Activated CD4-positive, alpha-beta T cell treated with anti-CD3 and anti-CD28 coated beads, Interleukin-2, amount 50 U/mL, for 24 hours (primary cell): ENCODE results near the gene NSD2.
A peak's percentile ranks its signal among the peaks of the same experiment; 100 is the strongest.
"Not testable (repeated sequence)": the region's sequence is repeated elsewhere in the genome, so short reads cannot be mapped to it uniquely, and the experiment has no call there.

Experiments
- DNase-seq, 2 donors: peaks; one replicate each; pipeline ENCODE4 v3.0.0-alpha.2; 2020; ENCODE audit warnings: low read depth in 1 of 2, low spot score in 1 of 2

Gene NSD2

DNA sequence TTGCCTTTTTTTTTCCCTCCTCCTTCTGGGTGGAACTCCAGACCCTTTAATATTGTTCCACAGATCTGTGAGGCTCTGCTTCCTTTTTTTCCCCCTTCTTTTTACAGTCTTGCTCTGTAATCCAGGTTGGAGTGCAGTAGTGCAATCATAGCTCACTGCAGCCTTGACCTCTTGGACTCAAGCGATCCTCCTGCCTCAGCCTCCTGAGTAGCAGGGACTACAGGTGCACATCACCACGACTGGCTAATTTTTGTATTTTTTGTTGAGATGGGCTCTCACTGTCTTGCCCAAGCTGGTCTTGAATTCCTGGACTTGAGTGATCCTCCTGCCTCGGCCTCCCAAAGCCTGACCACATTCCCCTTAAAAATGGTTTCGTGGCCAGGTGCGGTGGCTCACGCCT is 26.8 kb downstream of the NSD2 start:
- DNase-seq, result no peak

DNA sequence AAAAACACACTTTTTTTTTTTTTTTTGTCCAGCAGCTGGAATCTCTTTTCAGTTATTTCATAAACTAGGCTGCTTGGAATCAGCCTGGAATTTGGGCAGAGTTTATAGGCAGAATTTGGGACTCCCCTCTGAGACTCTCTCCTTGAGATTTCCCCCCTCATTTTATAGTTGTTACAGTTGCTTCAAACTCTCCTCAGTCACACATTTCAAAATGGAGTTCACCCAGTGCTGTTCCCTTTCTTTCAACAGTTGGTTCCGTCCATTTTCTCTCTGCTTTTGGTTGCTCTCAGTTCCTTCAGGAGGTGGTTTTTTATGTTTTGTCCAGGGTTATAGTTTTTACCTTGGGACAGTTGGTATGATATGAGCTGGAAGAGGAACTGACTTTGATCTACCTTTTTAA is 27.5 kb downstream of the NSD2 start:
- DNase-seq, result no peak

DNA sequence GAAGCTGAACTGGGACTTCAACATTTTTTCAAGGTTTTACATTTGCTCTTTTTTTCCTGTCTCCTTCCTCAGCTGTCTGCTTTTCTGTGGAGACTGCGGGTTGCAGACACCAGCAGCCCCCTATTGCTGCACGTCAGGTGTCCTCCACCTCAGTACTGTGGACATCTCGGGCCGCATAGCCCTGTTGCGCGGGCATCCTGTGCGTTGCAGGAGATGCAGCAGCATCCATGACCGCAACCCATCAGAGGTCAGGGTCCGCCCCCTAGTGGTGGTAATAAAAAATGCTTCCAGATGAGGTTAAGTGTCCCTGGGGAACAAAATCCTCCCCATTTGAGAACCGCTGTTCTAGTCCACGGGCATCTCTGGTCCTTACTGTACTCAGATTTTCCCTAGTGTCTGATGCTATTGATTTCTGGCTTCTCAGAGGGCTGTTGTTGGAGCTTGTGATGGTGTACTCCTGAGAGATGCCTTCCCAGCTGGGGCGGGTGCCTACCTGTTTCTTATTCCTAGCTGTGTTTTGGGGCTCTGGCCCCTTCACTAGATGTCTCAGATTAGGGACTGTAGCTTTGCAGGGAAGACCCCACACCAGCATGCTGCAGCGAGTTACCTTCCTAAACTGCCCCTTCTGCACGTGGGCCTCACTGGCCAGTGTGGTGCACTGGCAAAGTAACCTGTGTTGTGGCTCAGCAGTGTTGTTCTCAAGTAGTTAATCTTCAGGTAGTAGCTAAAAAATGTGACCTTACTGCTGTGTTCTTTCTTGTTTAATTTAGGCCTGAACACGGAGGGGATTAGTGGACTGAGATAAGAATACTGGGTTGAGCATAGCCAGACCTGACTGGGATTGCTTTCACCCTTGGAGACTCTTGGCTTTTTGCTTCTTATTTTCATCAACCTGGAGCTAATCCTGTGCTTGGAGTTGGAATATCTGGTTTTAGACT is 28.2 kb downstream of the NSD2 start:
- DNase-seq, result peak; percentile 44 to 68

GRCh38 chr4:1900087-1900433 is 28.9 kb downstream of the NSD2 start:
- DNase-seq, result no peak

DNA sequence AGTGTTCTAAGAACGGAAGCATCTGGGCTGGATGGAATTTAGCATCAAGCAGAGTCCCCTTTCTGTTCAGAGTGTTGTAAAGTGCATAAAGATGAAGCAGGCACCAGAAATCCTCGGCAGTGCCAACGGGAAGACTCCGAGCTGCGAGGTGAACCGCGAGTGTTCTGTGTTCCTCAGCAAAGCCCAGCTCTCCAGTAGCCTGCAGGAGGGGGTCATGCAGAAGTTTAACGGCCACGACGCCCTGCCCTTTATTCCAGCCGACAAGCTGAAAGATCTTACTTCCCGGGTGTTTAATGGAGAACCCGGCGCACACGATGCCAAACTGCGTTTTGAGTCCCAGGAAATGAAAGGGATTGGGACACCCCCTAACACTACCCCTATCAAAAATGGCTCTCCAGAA is 29.4 kb downstream of the NSD2 start:
- no peak for DNase-seq

DNA sequence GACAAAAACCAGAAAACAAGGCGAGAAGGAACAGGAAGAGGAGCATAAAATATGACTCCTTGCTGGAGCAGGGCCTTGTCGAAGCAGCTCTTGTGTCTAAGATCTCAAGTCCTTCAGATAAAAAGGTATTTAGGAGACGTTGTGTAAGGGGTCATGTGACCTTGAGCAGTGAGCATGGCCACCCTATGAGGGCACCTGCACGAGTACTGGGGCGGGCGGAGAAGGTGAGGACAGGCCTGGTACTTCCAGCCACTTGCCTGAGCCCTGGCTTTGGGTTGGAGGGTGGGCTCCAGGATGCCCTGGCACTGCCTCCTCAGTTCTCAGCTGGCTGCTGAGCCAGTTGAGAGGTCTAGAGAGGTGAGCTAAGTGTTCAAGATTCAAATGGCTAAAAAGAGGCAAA is 29.9 kb downstream of the NSD2 start:
- no peak for DNase-seq

DNA sequence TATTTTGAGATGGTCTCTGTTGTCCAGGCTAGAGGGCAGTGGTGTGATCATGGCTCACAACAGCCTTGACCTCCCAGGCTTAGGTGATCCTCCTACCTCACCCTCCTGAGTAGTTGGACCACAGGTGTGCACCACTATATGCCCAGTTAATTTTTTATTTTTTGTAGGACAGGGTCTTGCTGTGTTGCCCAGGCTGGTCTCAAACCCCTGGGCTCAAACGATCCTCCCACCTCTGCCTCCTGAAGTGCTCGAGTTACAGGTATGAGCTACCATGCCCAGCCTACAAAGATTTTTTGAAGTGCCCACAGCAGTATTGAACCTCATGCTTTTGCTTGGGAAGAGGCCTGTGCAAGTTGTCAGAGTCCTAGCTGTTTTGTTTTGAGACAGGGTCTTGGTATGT is 31.1 kb downstream of the NSD2 start:
- DNase-seq, result no peak

GRCh38 chr4:1903035-1903434 is 31.8 kb downstream of the NSD2 start:
- no peak for DNase-seq

DNA sequence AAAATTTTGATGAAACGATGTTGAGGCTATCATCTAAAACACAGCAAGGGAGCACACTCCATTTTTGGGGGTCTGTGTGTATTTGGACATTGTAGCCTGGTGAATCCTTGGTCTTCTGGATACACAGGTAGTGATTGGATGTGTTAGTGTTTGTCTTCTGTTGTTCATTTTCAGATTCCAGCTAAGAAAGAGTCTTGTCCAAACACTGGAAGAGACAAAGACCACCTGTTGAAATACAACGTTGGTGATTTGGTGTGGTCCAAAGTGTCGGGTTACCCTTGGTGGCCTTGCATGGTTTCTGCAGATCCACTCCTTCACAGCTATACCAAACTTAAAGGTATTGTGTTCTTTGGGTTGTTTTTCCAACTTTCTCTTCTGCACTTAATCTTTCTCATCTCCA is 32.8 kb downstream of the NSD2 start:
- DNase-seq, result no peak

GRCh38 chr4:1907848-1908525 is 36.8 kb downstream of the NSD2 start:
- DNase-seq, result no peak

- DNase-seq, result not testable (repeated sequence)
Measured at GRCh38 chr4:1909696-1910095, 38.5 kb downstream of the NSD2 start.

DNA sequence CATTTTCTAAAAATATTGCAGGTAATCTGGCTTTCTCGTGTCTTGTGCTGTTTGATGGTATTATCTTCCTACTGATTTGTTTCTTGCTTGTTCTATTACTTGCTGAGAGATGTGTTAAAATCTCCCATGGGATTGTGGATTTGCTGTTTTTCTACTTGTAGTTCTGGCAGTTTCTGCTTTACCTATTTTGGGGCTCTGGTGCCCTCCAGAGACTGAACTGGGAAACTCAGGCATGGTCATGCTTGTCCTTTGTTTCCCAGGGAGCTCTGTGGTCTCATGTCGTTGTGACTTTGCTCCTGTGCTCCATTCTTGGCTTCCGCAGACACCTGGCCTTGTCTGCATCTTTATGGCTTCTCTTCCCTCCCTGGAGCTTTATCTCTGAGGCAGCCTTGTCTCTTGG is 39.5 kb downstream of the NSD2 start:
- DNase-seq, result no peak

DNA sequence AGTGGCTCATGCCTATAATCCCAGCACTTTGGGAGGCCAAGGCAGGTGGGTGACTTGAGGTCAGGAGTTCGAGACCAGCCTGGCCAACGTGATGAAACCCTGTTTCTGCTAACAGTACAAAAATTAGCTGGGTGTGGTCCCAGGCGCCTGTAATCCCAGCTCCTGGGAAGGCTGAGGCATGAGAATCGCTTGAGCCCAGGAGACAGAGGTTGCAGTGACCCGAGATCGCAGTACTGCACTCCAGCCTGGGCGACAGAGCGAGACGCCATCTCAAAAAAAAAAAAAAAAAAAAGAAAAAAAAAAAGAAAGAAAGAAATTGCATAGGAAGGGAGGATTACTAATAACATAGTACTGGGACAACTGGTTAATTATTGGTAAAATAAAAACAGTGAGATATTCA is 40.1 kb downstream of the NSD2 start:
- DNase-seq, result not testable (repeated sequence)

DNA sequence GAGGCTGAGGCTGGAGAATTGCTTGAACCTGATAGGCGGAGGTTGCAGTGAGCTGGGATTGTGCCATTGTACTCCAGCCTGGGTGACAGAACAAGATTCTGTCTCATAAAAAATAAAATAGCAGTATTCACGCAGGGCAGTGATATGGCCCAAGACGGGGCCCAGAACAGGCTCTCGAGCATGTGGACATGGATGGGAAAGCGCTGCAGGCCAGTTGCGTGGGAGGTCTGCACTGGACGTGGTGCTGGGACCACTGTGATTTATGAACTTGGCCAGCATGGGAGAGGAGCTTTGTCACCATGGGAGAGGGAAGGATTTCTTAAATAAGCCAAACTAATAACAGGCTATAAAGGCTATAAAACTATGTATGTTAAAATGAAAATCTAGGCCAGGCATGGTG is 51.6 kb downstream of the NSD2 start:
- no peak for DNase-seq

DNA sequence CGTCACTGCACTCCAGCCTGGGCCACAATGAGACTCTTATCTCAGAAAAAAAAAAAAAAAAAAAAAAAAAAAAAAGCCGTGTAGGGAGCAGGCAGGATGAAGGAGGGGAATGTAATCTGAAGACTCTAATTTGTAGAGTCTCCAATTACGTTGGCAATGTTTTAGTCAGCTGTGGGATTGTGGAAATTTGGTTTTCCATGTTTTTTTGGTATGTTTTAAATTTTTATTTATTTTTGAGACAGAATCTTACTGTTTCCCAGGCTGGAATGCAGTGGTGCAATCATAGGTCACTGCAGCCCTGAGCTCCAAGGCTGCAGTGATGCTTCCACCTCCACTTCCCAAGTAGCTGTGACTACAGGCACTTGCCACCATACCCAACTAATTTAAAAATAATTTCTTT is 56.5 kb downstream of the NSD2 start:
- no peak for DNase-seq

DNA sequence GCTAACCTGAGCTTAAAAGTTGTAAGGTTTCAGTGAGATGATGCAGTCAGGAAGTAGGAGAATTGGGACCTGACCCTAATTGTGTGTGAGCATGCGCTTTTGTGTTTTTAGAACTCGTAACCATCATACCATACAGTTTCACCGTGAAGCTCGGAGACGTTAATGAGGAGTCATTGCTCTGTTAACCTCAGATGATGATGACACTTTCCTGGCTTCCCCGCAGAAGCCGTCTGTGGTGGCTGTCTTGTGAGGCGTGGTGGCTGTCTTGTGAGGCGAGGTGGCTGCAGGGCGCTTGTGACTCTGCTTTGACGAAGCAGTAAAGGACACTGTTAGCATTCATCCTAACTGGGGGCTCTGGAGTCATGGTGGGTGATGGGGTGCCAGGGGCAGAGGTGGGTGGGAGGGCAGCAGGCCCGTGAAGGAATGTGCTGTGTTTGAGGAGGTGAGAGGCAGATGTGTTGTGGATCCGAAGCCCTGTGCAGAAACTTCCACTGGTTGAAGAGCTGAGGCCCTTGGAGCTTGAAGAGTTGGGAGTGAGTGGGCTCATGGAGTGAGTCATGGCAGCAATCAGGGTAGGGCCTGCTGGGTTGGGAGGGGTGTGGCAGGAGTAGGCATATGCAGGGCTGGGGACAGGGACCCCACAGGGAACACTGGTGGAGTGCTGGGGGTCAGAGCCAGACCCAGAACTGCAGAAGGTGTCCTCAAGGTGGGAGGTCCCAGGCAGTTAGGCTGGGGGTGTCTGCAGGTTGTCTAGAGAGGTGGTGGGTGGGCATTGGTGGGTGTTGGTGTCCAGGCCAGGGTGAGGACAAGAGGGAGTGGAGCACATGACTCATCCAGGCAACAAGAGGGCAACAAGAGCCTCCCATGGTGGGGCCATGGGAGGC is 57.4 kb downstream of the NSD2 start:
- DNase-seq, result no peak

DNA sequence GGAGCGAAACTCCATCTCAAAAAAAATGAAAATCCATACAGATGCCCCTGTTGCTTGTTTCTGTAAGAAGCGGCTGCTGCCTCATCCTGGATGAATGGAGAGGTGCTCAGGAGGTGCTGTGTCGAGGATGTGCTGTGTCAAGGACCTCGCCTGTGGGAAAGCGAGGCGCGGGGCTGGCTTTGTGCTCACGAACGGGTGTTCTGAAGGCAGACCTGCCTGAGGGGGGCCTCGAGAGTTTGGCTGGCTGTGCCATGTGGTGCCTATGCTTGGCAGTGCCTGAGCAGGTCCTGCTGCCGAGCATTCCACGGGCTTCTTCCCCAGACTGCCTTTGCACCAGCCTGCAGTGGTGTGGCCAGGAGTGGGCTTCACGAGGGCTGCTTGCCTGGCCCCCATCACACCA is 61.5 kb downstream of the NSD2 start:
- DNase-seq, result no peak

GRCh38 chr4:1933700-1934099 is 62.5 kb downstream of the NSD2 start:
- no peak for DNase-seq

DNA sequence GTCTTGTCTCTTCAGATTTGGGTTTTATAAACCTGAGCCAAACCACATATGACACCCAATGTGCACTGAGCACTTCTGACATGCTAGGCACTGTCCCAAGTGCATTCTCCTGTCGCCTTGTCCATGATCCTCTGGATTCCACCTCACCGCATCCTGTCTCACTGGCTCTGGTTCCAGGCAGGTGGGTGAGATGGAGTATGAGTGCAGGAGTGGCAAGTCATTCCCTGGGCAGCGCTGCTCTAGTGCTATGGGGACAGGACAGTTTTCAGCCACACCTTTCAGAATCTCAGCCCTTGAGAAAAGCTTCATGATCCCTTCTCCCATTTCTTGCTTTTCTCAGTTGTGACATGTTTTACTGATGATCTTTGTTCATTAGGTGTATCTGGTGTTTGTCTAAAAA is 66.4 kb downstream of the NSD2 start:
- DNase-seq, result no peak

- DNase-seq, result no peak
Measured at GRCh38 chr4:1938027-1938426, 66.8 kb downstream of the NSD2 start.

- DNase-seq, result no peak
Measured at GRCh38 chr4:1939664-1940509, 68.7 kb downstream of the NSD2 start.
